Epithelial cell of proximal tubule (primary cell): ENCODE results near the gene PARD6B. TPM values are rescaled to one million over a fixed set of nuclear protein-coding genes. Genes with fewer than 3 reads are reported as not detected.

Experiments used
- DNase-seq: peaks from one replicate; pipeline ENCODE4 v3.0.0-alpha.2; 2011; ENCODE audit warnings: low read depth
- H3K4me3 ChIP-seq: 2 replicates; pipeline ENCODE4 v1.5.1; 2011; ENCODE audit warnings: low read depth, mild to moderate bottlenecking, low read length
- total RNA-seq: library from RNA; depleted of rRNA; stranded (reverse); fragments of >200 nt; gene quantifications from 2 replicates; pipeline ENCODE4 v1.2.3, GENCODE V29; 2015
- TF ChIP-seq, protein P1 (sequence below): conservative IDR thresholded peaks from 2 replicates; pipeline ENCODE4 v1.5.1; 2012; ENCODE audit warnings: low read depth, mild to moderate bottlenecking, low read length

Gene PARD6B
- total RNA-seq, 1 donor from 2014 or later, result 44.4 TPM

DNA sequence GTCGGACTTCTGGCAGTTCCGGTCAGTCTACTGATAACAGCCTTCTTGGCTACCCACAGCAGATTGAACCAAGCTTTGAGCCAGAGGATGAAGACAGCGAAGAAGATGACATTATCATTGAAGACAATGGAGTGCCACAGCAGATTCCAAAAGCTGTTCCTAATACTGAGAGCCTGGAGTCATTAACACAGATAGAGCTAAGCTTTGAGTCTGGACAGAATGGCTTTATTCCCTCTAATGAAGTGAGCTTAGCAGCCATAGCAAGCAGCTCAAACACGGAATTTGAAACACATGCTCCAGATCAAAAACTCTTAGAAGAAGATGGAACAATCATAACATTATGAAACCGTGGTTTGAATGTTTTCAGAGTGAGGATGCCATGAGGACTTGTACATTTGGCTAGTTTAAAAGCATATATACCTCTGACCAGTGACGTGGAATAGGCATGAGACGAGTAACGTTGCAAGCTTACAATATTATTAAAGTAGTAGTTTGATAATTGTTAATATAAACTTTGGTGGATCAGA is 18.8 kb downstream of the PARD6B start:
- no peak overlapping the region for H3K4me3 ChIP-seq
- TF ChIP-seq, protein P1, sequence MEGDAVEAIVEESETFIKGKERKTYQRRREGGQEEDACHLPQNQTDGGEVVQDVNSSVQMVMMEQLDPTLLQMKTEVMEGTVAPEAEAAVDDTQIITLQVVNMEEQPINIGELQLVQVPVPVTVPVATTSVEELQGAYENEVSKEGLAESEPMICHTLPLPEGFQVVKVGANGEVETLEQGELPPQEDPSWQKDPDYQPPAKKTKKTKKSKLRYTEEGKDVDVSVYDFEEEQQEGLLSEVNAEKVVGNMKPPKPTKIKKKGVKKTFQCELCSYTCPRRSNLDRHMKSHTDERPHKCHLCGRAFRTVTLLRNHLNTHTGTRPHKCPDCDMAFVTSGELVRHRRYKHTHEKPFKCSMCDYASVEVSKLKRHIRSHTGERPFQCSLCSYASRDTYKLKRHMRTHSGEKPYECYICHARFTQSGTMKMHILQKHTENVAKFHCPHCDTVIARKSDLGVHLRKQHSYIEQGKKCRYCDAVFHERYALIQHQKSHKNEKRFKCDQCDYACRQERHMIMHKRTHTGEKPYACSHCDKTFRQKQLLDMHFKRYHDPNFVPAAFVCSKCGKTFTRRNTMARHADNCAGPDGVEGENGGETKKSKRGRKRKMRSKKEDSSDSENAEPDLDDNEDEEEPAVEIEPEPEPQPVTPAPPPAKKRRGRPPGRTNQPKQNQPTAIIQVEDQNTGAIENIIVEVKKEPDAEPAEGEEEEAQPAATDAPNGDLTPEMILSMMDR, result no peak
- no peak for DNase-seq

DNA sequence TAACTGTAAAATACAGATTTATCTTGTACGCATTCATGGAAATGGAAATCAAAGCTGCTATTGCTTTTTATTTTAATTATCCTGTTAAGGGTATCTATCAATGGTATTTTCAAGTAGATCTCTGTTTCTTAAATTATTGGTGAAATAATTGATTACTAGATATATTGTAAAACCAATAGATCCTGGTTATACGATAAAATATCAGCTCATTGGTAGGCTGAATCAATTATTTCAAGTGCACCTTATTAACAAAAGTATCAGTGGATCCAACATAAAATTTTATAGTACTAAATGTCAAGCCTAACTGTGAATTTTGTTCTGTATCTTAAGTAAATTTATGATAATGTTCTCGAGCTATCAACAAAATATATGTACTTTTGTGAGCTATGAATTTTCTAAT is 21.8 kb downstream of the PARD6B start:
- H3K4me3 ChIP-seq, result no peak overlapping the region
- no peak for DNase-seq
- TF ChIP-seq, protein P1, result no peak

- TF ChIP-seq, protein P1, result no peak
Measured at GRCh38 chr20:50754420-50754819, 23.0 kb downstream of the PARD6B start.

GRCh38 chr20:50756447-50756846 is 25.1 kb downstream of the PARD6B start:
- no peak for DNase-seq
- no peak overlapping the region for H3K4me3 ChIP-seq
- TF ChIP-seq, protein P1, result no peak

More at GRCh38 chr20:50754420-50754819, 23.0 kb downstream of the PARD6B start:
- no peak overlapping the region for H3K4me3 ChIP-seq
- no peak for DNase-seq

GRCh38 chr20:50758469-50758868 is 27.1 kb downstream of the PARD6B start:
- no peak overlapping the region for H3K4me3 ChIP-seq
- TF ChIP-seq, protein P1, result no peak
- no peak for DNase-seq

DNA sequence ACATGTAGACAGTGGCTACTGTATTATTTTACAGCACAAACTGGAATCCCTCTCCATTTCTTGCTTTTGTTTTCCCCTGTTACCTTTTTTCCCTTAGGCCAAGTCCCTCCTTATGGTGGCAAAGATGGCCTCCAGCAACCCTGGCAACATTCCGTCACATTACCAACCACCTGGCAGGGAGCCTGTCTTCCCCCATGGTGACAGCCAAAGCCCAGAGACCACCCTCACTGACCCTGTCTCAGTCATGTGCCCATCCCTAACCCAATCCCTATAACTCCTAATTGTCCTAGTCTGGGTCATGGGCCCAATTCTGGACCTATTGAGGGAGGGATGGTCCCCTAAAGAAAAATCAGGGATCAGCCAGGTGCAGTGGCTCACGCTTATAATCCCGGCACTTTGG is 27.6 kb downstream of the PARD6B start:
- no peak overlapping the region for H3K4me3 ChIP-seq
- DNase-seq, result no peak
- TF ChIP-seq, protein P1, result no peak

- TF ChIP-seq, protein P1, result no peak
- no peak overlapping the region for H3K4me3 ChIP-seq
- DNase-seq, result no peak
Measured at GRCh38 chr20:50759678-50760077, 28.3 kb downstream of the PARD6B start.
